ENCODE data around the gene DLX2. TPM values are rescaled to one million over a fixed set of nuclear protein-coding genes. Genes with fewer than 3 reads are reported as not detected.

DLX2 gene
- total RNA-seq, 1 experiment from 2014 or later, result 0.75 TPM

DNA sequence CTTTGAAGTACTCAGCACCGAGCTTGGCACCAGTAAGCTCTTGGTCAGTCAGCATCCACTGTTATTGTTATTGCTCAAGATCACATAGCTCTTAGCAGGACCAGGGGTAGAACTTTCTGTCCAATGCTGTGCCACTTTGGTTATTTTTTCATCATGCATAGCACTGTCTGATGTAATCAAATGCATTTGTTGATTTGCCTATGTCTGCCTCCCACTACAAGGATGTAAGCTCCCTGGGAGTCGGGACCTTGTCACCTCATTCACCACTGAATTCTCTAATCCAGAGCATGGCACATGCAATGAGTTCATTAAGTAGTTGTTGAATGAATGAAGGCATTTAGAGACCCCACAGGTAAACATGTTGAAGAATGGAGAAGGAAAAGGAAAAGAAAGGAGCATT, 46.4 kb downstream of the DLX2 start:
- no peak for DNase-seq (ENCODE audit: low read depth)

GRCh38 chr2:172053486-172053885, 49.2 kb downstream of the DLX2 start:
- no peak for DNase-seq (ENCODE audit: low read depth)

- DNase-seq (ENCODE audit: low read depth), result no peak
Observed at GRCh38 chr2:172052000-172052983, 50.4 kb downstream of the DLX2 start.

DNA sequence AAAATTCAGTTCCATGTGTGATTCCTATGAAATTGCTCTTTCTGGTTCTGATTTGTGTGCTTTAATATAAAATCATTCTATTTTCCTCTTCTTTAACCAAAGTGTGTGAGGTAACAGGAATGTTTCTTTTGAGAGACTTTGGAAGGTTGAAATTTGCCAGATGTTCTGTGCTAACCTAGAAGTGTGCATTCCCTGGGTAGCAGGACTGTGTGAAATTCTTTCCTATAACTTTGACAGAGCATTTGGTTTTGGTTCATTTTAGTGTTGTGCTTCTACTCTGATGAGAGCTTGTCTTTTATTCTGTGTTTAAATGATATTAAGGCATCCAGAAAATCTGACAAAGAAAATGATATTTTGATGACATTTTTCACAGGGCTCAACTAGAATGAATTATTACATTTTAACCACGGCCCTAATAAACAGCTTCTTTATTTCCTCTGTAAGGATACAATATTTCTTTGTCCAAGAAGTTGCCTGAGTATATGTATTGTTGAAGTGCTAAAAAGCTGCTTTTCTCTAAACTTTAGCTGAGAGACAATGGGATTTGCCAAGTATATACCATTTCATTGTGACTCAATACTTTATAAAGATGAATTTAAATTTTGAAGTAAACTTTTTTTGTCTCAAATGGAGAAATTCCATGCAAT, 52.1 kb downstream of the DLX2 start:
- DNase-seq (ENCODE audit: low read depth), result no peak

DNA sequence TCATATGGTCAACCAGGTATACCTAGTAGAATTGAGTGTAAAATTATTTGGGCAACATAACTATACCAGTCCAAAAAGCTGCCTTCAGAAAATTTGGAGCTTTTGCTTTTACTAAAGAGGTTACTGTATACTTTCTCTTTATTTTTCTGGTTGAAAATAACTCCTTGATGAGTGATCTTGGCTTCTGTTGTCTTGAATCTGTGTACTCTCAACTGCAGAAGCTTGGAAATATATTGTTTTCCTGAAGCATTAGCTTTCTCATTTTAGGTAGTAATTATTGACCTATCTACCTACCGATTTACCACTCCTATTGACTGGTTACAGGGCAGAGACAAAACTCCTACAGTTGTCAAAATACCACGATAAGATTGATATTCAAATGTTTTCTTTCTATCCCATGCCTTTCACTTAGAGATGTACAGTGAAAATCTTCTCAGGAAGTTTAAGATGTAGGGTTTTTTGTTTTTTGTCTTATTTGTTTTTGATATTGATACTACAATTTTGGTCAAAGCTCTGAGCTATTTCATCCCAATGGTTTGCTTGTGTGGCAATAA, 53.1 kb downstream of the DLX2 start:
- no peak for DNase-seq (ENCODE audit: low read depth)

Other genes starting within 250 kb of the DLX2 start
- gene SLC25A12, start 208.7 kb downstream of the DLX2 start, total RNA-seq (2014; rRNA removed), result 15.4 and 20.0 TPM in 2 replicates
- 76.8 and 87.5 TPM in 2 replicates for gene HAT1, start 180.4 kb downstream of the DLX2 start, total RNA-seq (2014; rRNA removed)
- 6.9 and 8.2 TPM in 2 replicates for gene METAP1D, start 102.9 kb downstream of the DLX2 start, total RNA-seq (2014; rRNA removed)
- gene DLX1, start 17.4 kb downstream of the DLX2 start, total RNA-seq (2014; rRNA removed), result 4.6 and 5.6 TPM in 2 replicates

Data from LHCN-M2 (cell line).